ENCODE measurements around the gene PPFIA2.

DNA sequence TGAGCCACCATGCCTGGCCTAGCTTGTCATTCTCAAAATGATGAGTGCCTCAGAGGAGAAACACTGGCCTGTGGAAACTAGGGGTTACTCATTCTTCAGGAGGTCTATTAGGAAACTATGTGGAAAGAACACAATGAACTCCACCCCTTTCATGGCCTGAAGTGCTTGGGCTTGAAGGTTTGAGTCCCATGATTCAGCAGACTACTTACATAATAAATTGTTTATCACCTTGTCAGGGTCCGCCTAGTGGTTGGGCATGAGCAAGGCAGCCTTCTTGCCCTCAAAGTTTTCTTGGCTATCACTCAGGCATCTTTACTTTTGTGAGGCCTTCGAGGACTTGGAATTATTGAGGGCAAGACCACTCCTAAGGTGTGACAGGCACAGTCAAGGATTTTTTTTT lies 430.1 kb downstream of the PPFIA2 start:
- TF ChIP-seq, protein P1, sequence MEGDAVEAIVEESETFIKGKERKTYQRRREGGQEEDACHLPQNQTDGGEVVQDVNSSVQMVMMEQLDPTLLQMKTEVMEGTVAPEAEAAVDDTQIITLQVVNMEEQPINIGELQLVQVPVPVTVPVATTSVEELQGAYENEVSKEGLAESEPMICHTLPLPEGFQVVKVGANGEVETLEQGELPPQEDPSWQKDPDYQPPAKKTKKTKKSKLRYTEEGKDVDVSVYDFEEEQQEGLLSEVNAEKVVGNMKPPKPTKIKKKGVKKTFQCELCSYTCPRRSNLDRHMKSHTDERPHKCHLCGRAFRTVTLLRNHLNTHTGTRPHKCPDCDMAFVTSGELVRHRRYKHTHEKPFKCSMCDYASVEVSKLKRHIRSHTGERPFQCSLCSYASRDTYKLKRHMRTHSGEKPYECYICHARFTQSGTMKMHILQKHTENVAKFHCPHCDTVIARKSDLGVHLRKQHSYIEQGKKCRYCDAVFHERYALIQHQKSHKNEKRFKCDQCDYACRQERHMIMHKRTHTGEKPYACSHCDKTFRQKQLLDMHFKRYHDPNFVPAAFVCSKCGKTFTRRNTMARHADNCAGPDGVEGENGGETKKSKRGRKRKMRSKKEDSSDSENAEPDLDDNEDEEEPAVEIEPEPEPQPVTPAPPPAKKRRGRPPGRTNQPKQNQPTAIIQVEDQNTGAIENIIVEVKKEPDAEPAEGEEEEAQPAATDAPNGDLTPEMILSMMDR (optimal IDR thresholded peaks at IDR 0.05 in 1 of 3, IDR thresholded peaks at IDR 0.05 in 1 of 3, conservative IDR thresholded peaks at IDR 0.05 in 1 of 3; ENCODE audit: extremely low read depth in 1 of 3, insufficient read depth in 2 of 3, low read length in 3 of 3): peak; percentile 34 to 42 (median 35)
- no peak for TF ChIP-seq EZH2 (IDR thresholded peaks at IDR 0.05; ENCODE audit: low read length)
